Stomach smooth muscle (tissue), 2 donors: Measurements from ENCODE around the gene CORO2A.

Experiments used
- H3K27ac ChIP-seq: one replicate; pipeline ENCODE4 v1.7.0; 2013; ENCODE audit warnings: mild to moderate bottlenecking, low read length, inconsistent platforms
- H3K27me3 ChIP-seq, 2 donors: one replicate each; pipeline ENCODE4 v1.7.0; 2013; ENCODE audit warnings: low read length in 2 of 2; ENCODE audit not compliant: insufficient read depth in 2 of 2, control insufficient read depth in 1 of 2
- H3K36me3 ChIP-seq, 2 donors: one replicate each; pipeline ENCODE4 v1.7.0; 2013; ENCODE audit warnings: low read length in 2 of 2; ENCODE audit not compliant: control insufficient read depth in 2 of 2, insufficient read depth in 2 of 2
- H3K4me1 ChIP-seq: one replicate; pipeline ENCODE4 v1.7.0; 2013; ENCODE audit warnings: low read length; ENCODE audit not compliant: control insufficient read depth, insufficient read depth
- H3K4me3 ChIP-seq, 2 donors: one replicate each; pipeline ENCODE4 v1.7.0; 2013; ENCODE audit warnings: low read length in 2 of 2
- H3K9ac ChIP-seq, 2 donors: one replicate each; pipeline ENCODE4 v1.7.0; 2013; ENCODE audit warnings: low read length in 2 of 2, mild to moderate bottlenecking in 1 of 2
- H3K9me3 ChIP-seq, 2 donors: one replicate each; pipeline ENCODE4 v1.7.0; 2013; ENCODE audit warnings: low read length in 2 of 2; ENCODE audit not compliant: control insufficient read depth in 2 of 2
- donor health status: healthy.
- donor health status: Pancreatic carcinoma.

Gene CORO2A

GRCh38 chr9:98074115-98074990 is 118.1 kb downstream of the CORO2A start:
- Histone ChIP-seq H3K4me1 (peaks cover 6% of the 10 kb centered on the region), H3K36me3 (peaks cover 5 to 8% of the 10 kb centered on the region in 2 donors), H3K9ac (peak overlapping the region in 1 of 2 donors; percentile 21), H3K9me3 (no peaks in the 10 kb centered on the region), H3K4me3 (no peak overlapping the region), H3K27ac (no peak overlapping the region), H3K27me3 (no peaks in the 10 kb centered on the region)

GRCh38 chr9:98071737-98072136 is 120.7 kb downstream of the CORO2A start:
- no peak overlapping the region for H3K9ac ChIP-seq
- H3K27me3 ChIP-seq = no peaks in the 10 kb centered on the region
- peaks cover 6% of the 10 kb centered on the region for H3K4me1 ChIP-seq
- H3K36me3 ChIP-seq = no peaks in the 10 kb centered on the region
- no peak overlapping the region for H3K4me3 ChIP-seq
- H3K27ac ChIP-seq = no peak overlapping the region
- H3K9me3 ChIP-seq = no peaks in the 10 kb centered on the region
